Effector memory CD8-positive, alpha-beta T cell (primary cell): ENCODE data around the gene APOL4.
"Not testable (repeated sequence)": the region's sequence is repeated elsewhere in the genome, so short reads cannot be mapped to it uniquely, and the experiment has no call there.

Experiments used
- ATAC-seq: fragments of 150-1000 bp; cut with Tn5 transposase; replicated peaks from 2 replicates; pipeline ENCODE4 v1.10.0; 2021; ENCODE audit warnings: mild to moderate bottlenecking, moderate library complexity
- DNase-seq, 3 experiments: peaks; one replicate each; pipeline ENCODE4 v3.0.0; 2021
- H3K27ac Mint-ChIP-seq, 2 donors: one replicate each; pipeline ENCODE4 v1.8.0; 2022; ENCODE audit warnings: mild to moderate bottlenecking in 2 of 2, mixed read lengths in 2 of 2, moderate library complexity in 2 of 2
- H3K27me3 Mint-ChIP-seq, 2 donors: one replicate each; pipeline ENCODE4 v1.8.0; 2022; ENCODE audit warnings: mixed read lengths in 2 of 2
- H3K36me3 Mint-ChIP-seq: one replicate; pipeline ENCODE4 v1.8.0; 2022; ENCODE audit warnings: mild to moderate bottlenecking, moderate library complexity, mixed read lengths; ENCODE audit not compliant: insufficient read depth
- H3K4me1 Mint-ChIP-seq, 2 donors: one replicate each; pipeline ENCODE4 v1.8.0; 2022; ENCODE audit warnings: low read depth in 2 of 2, mixed read lengths in 2 of 2
- H3K4me3 Mint-ChIP-seq, 2 donors: one replicate each; pipeline ENCODE4 v1.8.0; 2022; ENCODE audit warnings: mild to moderate bottlenecking in 2 of 2, mixed read lengths in 2 of 2, moderate library complexity in 2 of 2
- H3K9me3 Mint-ChIP-seq, 2 donors: one replicate each; pipeline ENCODE4 v1.8.0; 2022; ENCODE audit warnings: mixed read lengths in 2 of 2

The APOL4 gene

DNA sequence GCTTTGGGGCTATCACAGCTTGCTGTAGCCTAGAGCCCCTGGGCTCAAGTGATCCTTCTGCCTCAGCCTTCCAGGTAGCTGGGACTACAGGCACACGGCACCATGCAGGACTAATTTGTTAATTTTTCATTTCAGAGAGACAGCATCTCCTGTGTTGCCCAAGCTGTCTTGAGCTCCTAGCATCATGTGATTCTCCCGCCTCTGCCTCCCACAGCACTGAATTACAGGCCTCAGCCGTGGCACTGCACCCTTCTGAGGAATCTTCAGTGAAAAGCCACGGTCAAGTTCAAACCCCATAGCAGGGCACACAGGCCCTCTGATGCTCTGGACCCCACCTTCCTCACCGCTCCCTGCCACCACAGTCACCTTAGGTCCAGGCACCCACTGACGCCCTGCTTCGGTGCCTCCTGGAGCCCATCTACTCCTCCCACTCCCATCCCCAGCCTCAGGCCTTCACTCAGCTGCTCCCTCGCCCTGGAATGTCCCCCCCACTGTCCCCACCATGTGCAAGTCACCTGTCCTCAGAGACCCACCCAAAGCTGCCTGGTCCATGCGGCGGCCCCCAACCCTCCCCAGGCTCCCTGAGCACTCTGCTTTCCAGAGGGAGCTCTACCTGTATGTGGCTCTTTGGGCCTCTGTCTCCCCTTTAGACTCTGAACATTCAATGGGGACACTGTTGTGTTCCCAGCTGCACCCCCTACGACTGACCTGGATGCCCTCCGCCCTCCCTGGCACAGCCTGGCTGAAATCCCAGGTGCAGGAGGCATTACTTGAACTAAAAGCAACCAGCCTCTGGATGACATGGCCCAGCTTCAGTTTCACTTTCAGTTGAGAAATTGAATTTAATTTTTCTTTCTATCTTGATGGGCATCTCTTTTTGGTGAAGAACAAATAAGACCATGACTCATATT is 36.1 kb upstream of the APOL4 start:
- no peaks in the 10 kb centered on the region for H3K27me3 Mint-ChIP-seq
- H3K4me3 Mint-ChIP-seq: peak overlapping the region; percentile 97 to 99
- ATAC-seq: no peak
- H3K9me3 Mint-ChIP-seq: peaks cover 0 to under 1% of the 10 kb centered on the region in 2 donors
- no peak for DNase-seq
- peaks cover 52 to 68% of the 10 kb centered on the region in 2 donors for H3K4me1 Mint-ChIP-seq
- peak overlapping the region; percentile 98 to 99 for H3K27ac Mint-ChIP-seq
- peaks cover 38% of the 10 kb centered on the region for H3K36me3 Mint-ChIP-seq

GRCh38 chr22:36236388-36237319 is 35.0 kb upstream of the APOL4 start:
- H3K27ac Mint-ChIP-seq: peak overlapping the region; percentile 98 to 99
- no peak for ATAC-seq
- peaks cover 47% of the 10 kb centered on the region for H3K36me3 Mint-ChIP-seq
- H3K4me3 Mint-ChIP-seq: peak overlapping the region; percentile 97 to 99
- no peak for DNase-seq
- peaks cover 53 to 68% of the 10 kb centered on the region in 2 donors for H3K4me1 Mint-ChIP-seq
- H3K9me3 Mint-ChIP-seq: no peaks in the 10 kb centered on the region
- H3K27me3 Mint-ChIP-seq: no peaks in the 10 kb centered on the region

DNA sequence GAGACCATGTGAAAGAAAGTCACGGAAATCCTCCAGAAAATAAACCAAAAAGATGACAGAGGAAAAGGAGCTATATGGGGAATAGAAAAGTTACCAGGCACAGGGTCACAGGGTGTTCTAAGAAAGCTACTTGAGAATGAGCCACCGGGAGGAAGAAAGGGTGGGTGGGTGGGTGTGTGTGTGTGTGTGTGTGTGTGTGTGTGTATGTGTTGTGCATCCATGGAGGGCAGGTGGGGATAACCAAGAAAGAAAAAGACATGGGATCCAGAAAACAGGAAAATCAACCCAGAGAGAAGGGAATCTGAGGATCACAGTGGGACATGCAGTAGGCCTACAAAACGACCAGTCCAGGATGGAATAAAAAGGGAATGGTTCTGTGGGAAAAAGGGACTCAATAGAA is 34.0 kb upstream of the APOL4 start:
- DNase-seq (no peak), ATAC-seq (no peak)
- H3K9me3 Mint-ChIP-seq: no peaks in the 10 kb centered on the region
- H3K27ac Mint-ChIP-seq: peak overlapping the region in 1 of 2 donors; percentile 75
- peaks cover 58% of the 10 kb centered on the region for H3K36me3 Mint-ChIP-seq
- no peaks in the 10 kb centered on the region for H3K27me3 Mint-ChIP-seq
- peak overlapping the region; percentile 97 to 99 for H3K4me3 Mint-ChIP-seq
- peaks cover 53 to 68% of the 10 kb centered on the region in 2 donors for H3K4me1 Mint-ChIP-seq

DNA sequence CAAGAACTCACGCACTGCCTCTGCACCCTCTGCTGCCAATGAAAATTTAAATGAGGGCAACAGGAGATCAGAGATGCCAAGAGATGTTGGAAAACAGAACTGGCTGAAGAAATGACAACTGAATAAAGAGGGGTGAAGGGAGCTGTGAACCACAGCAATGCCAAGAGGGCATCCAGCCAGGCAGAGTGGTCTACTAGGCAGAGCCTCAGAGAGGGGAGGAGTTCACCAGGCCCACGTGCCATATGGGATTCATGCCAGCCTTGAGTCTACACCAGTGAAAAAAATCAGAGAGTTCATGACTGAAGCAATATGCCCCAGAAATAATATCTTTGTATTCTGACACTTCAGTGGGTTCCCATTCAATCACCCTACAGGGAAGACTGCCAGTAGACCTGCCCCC is 33.3 kb upstream of the APOL4 start:
- Mint-ChIP-seq H3K4me3 (peak overlapping the region in 1 of 2 donors; percentile 97), H3K36me3 (peaks cover 65% of the 10 kb centered on the region), H3K27ac (peak overlapping the region; percentile 68 to 75), H3K9me3 (no peaks in the 10 kb centered on the region), H3K4me1 (peaks cover 52 to 65% of the 10 kb centered on the region in 2 donors), H3K27me3 (no peaks in the 10 kb centered on the region)
- DNase-seq (no peak), ATAC-seq (no peak)

DNA sequence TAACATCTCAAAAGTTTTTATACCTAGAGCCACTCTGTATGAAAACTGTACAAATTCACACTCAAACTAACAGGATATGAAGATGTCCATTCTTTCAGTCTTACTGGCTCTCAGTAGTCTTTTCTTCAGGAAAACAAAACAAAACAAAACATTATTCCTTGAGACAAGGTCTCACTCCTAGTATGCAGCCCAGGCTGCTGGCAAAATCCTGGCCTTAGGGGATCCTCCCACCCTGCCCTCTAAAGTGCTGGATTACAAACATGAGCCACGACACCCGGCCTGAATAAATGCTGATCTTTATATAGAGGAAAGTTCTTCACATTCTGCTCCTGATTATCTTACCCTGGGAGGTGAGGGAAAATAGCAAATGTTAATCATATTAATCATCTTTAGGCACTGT is 32.6 kb upstream of the APOL4 start:
- Mint-ChIP-seq H3K27me3 (no peaks in the 10 kb centered on the region), H3K36me3 (peaks cover 68% of the 10 kb centered on the region), H3K9me3 (no peaks in the 10 kb centered on the region), H3K4me3 (peak overlapping the region in 1 of 2 donors; percentile 97), H3K27ac (peak overlapping the region; percentile 68 to 75), H3K4me1 (peaks cover 46 to 62% of the 10 kb centered on the region in 2 donors)
- DNase-seq: no peak
- ATAC-seq: no peak

DNA sequence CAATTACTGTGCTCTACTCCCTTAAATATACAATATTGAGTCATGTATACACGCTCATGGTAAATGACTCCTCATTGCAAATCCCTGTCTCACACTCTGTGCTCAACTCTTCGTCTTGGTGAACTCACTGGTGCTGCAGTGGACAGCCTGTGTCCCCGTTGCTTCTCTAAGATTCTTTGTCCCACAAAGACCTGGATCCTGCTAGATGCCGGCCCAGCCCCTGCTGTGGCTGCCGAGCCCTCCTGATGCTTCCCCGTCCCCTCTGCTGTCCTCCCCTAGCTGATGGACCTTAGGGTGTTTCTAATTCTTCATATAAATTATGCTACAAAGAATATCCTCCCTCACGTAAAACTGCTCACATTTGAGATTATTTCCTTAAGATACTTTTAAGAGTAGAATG is 32.2 kb upstream of the APOL4 start:
- H3K27ac Mint-ChIP-seq: peak overlapping the region; percentile 68 to 75
- ATAC-seq: no peak
- peaks cover 42 to 59% of the 10 kb centered on the region in 2 donors for H3K4me1 Mint-ChIP-seq

DNA sequence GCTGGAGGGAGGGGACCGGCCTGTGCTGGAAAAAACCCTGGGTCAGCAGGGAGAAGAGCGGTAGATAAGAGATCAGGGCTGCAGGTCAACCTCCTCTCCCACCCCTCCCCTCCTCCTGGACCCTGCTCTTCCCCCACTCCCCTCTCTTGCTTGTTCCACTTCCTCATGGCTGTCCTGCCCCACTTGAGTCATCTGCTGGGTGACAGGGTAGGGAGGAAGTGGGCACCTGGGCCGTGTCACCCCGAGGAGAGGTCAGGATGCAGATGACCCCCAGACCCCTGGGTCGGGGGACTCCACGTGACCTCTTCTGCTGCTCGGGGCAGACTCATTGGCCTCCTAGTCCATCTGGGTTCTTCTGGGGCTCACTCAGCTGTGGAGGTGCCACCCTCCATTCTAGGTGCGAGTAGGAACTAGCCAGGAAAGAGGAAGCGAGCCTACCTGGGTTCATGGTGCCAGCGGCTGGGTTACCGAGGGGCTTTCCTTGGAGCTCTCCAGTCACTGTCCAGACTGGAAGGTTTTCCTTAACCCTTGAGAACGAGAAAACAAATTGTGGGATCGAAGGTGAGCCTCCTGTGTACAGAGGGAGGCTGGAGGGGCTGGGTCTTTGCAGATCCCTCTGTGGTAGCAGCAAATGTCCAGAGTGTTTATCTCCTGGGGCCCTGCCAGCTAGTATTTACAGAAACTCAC is 31.2 kb upstream of the APOL4 start:
- no peak for ATAC-seq
- Mint-ChIP-seq H3K36me3 (peaks cover 77% of the 10 kb centered on the region), H3K27ac (peak overlapping the region; percentile 68 to 75), H3K4me3 (no peak overlapping the region), H3K9me3 (no peaks in the 10 kb centered on the region), H3K27me3 (no peaks in the 10 kb centered on the region), H3K4me1 (peaks cover 34 to 51% of the 10 kb centered on the region in 2 donors)
- DNase-seq: no peak

More for the DNA sequence above, 32.2 kb upstream of the APOL4 start:
- peaks cover 68% of the 10 kb centered on the region for H3K36me3 Mint-ChIP-seq
- H3K9me3 Mint-ChIP-seq: no peaks in the 10 kb centered on the region
- no peaks in the 10 kb centered on the region for H3K27me3 Mint-ChIP-seq
- no peak for DNase-seq
- no peak overlapping the region for H3K4me3 Mint-ChIP-seq

DNA sequence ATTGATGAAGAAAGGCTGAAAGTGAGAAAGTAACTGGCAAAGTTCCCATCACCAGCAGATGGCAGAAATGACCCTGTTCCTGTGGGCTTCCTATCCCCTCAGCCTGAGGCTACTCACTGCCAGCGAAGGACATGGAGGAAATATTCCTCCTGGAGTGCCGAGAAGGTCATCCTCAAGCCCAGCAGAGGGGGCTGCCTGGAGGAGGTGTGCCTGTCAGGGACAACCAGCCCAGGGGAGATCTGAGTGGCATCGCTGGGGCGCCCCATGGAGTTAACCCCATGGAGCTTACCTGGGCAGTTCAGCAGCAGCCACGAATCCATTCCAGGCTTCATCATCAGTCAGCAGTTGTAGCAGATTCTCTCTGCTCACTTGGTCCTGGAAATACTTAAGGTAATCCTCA is 29.4 kb upstream of the APOL4 start:
- not testable (repeated sequence) for DNase-seq, H3K9me3 Mint-ChIP-seq, H3K4me3 Mint-ChIP-seq, ATAC-seq, H3K27me3 Mint-ChIP-seq
- Mint-ChIP-seq H3K27ac (peak overlapping the region; percentile 12 to 68), H3K36me3 (peaks cover 88% of the 10 kb centered on the region), H3K4me1 (peaks cover 20 to 36% of the 10 kb centered on the region in 2 donors)

- Mint-ChIP-seq H3K4me1 (peaks cover 9 to 22% of the 10 kb centered on the region in 2 donors), H3K27ac (peak overlapping the region; percentile 74 to 80), H3K36me3 (peaks cover 79% of the 10 kb centered on the region)
- H3K9me3 Mint-ChIP-seq, H3K4me3 Mint-ChIP-seq, H3K27me3 Mint-ChIP-seq, DNase-seq, ATAC-seq: not testable (repeated sequence)
Measured at GRCh38 chr22:36229649-36230048, 28.0 kb upstream of the APOL4 start.

DNA sequence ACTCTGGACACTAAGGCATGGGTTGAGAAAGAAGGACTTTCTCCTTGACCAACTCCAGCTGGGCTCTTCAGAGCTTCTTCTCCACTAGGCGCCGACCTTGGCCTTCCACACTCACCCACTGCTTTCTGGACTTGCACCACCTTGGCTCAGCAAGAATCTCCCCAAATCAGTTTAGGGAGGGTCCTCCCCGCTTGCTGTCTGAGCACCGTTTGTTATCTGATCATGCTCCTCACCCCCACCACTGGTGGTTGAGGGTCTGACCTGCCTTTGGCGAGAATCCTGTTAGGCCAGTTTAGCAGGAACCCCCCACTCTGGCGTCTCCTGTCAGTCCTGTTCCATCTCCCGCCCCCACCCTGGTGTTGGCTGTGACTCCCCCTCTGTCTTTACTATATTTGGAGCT is 27.3 kb upstream of the APOL4 start:
- H3K36me3 Mint-ChIP-seq: peaks cover 72% of the 10 kb centered on the region
- DNase-seq (no peak), ATAC-seq (no peak)
- peak overlapping the region; percentile 74 to 80 for H3K27ac Mint-ChIP-seq
- H3K4me3 Mint-ChIP-seq: no peak overlapping the region
- H3K9me3 Mint-ChIP-seq: no peaks in the 10 kb centered on the region
- peaks cover 6 to 15% of the 10 kb centered on the region in 2 donors for H3K4me1 Mint-ChIP-seq
- H3K27me3 Mint-ChIP-seq: no peaks in the 10 kb centered on the region

DNA sequence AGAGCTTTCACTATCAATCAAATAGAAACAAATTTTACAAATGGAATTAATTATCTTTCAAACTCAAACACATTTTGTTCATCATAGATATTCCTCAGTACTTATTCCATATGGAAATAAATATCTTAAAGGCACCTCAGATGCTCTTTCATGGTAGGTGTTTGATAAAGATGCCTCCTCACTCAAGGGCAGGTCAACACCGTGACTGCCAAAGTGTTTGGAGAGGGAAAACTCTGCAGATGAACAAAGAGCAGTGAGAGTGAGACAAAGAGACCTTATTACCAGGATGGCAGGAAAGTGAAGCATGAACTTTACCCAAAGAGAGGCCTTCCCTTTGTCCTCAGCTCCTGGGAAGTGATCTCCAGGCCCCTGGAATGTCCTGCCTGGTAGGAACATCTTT is 26.8 kb upstream of the APOL4 start:
- ATAC-seq, H3K27me3 Mint-ChIP-seq, H3K4me3 Mint-ChIP-seq, H3K27ac Mint-ChIP-seq, DNase-seq, H3K4me1 Mint-ChIP-seq, H3K9me3 Mint-ChIP-seq: not testable (repeated sequence)
- H3K36me3 Mint-ChIP-seq: peaks cover 72% of the 10 kb centered on the region

DNA sequence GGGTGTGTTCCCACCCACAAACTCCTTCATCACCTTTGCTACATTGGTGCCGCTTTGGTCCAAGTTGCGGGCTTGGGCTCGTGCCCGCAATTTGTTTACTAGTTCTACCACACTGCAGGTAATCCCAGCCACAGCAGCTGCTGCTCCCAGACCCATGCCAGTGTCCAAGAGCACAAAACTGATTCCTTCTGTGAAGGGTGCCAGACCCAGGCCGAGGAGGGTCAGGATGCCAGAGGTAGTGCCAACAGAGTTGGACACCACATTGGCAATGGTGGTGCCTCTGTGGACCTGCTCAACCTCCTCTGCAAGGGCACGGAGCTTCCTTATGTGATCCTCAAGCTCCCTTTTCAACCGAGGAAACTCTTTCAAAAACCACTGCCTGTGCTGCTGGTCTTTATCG is 26.2 kb upstream of the APOL4 start:
- Mint-ChIP-seq H3K27ac (no peak overlapping the region), H3K27me3 (no peaks in the 10 kb centered on the region), H3K36me3 (peaks cover 69% of the 10 kb centered on the region), H3K9me3 (no peaks in the 10 kb centered on the region), H3K4me1 (peaks cover 3 to 4% of the 10 kb centered on the region in 2 donors), H3K4me3 (no peak overlapping the region)
- no peak for ATAC-seq
- no peak for DNase-seq

DNA sequence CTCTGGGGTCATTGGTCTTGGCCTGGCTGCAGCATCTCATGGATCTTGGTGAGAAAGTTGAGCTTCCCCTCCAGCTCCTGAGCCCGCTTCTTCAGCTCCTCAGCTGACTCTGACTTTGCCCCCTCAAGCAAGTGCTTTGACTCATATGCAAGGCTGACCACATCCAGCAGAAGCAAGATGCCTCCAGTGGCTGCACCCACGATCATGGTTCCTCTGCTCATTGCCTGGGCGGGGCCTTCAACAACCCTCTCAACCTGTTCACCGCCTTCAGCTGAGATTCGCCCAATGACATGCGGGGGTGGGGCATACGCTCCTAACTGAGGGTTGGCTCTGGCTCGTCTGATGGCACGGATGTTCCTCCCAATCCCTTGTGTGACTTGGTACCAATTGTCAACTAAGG is 25.8 kb upstream of the APOL4 start:
- DNase-seq: no peak
- peaks cover 66% of the 10 kb centered on the region for H3K36me3 Mint-ChIP-seq
- H3K27me3 Mint-ChIP-seq: no peaks in the 10 kb centered on the region
- no peaks in the 10 kb centered on the region for H3K9me3 Mint-ChIP-seq
- peaks cover 3 to 6% of the 10 kb centered on the region in 2 donors for H3K4me1 Mint-ChIP-seq
- no peak overlapping the region for H3K27ac Mint-ChIP-seq
- H3K4me3 Mint-ChIP-seq: no peak overlapping the region
- ATAC-seq: no peak
